Measurements from ENCODE around the gene ELAVL1. TPM values are rescaled to one million over a fixed set of nuclear protein-coding genes. Genes with fewer than 3 reads are reported as not detected.
"Not testable (repeated sequence)": the region's sequence is repeated elsewhere in the genome, so short reads cannot be mapped to it uniquely, and the experiment has no call there.

ELAVL1 gene
- polyA plus RNA-seq, 1 donor from 2014 or later: 19.1 TPM

- Histone ChIP-seq H2AFZ (ENCODE audit: low read depth, low read length) (no peak overlapping the region), H3K4me3 (ENCODE audit: low read length) (no peak overlapping the region)
These were observed 19.9 kb upstream of the ELAVL1 start for GRCh38 chr19:8025316-8025715.

GRCh38 chr19:8024256-8024655 is 18.8 kb upstream of the ELAVL1 start:
- not testable (repeated sequence) for H4K20me1 ChIP-seq (ENCODE audit: insufficient read depth); H3K9me3 ChIP-seq (ENCODE audit: low read length); H3K4me2 ChIP-seq (ENCODE audit: low read length); H2AFZ ChIP-seq (ENCODE audit: low read depth, low read length); H3K9ac ChIP-seq (ENCODE audit: low read length); H3K9me2 ChIP-seq (ENCODE audit: insufficient read depth, low read length); H3K79me2 ChIP-seq (replicated peaks; ENCODE audit: insufficient read depth, low read length); H3F3A ChIP-seq (ENCODE audit: insufficient read depth, low read length, poor library complexity, severe bottlenecking); H3K4me3 ChIP-seq (ENCODE audit: low read length); H3K27me3 ChIP-seq (ENCODE audit: insufficient read depth, low read depth, low read length); H3K36me3 ChIP-seq (ENCODE audit: insufficient read depth, low read length); H3K27ac ChIP-seq (ENCODE audit: low read length)

More at GRCh38 chr19:8025316-8025715, 19.9 kb upstream of the ELAVL1 start:
- no peak overlapping the region for H3K9ac ChIP-seq (ENCODE audit: low read length)
- no peak for TF ChIP-seq POLR2AphosphoS5 (IDR thresholded peaks at IDR 0.05)
- TF ChIP-seq EP300 (conservative IDR thresholded peaks at IDR 0.05; ENCODE audit: poor library complexity, severe bottlenecking): no peak
- no peak for TF ChIP-seq TAF1 (IDR thresholded peaks at IDR 0.05; ENCODE audit: low read depth)
- no peak for TF ChIP-seq RAD21 (conservative IDR thresholded peaks at IDR 0.05)
- no peak for TF ChIP-seq REST (IDR thresholded peaks at IDR 0.05; ENCODE audit: borderline replicate concordance)
- no peak for TF ChIP-seq SMC3 (conservative IDR thresholded peaks at IDR 0.05; ENCODE audit: poor library complexity)
- no peak for TF ChIP-seq MXI1 (conservative IDR thresholded peaks at IDR 0.05; ENCODE audit: poor library complexity, severe bottlenecking)
- no peak for TF ChIP-seq CTCF (IDR thresholded peaks at IDR 0.05; ENCODE audit: poor library complexity, severe bottlenecking)
- no peak overlapping the region for H3K27ac ChIP-seq (ENCODE audit: low read length)
- H3K79me2 ChIP-seq (replicated peaks; ENCODE audit: insufficient read depth, low read length): no peaks in the 10 kb centered on the region
- H3F3A ChIP-seq (ENCODE audit: insufficient read depth, low read length, poor library complexity, severe bottlenecking): no peaks in the 10 kb centered on the region
- H3K4me2 ChIP-seq (ENCODE audit: low read length): no peak overlapping the region
- H3K9me3 ChIP-seq (ENCODE audit: low read length): no peaks in the 10 kb centered on the region
- no peaks in the 10 kb centered on the region for H3K27me3 ChIP-seq (ENCODE audit: insufficient read depth, low read depth, low read length)
- no peaks in the 10 kb centered on the region for H3K36me3 ChIP-seq (ENCODE audit: insufficient read depth, low read length)
- no peaks in the 10 kb centered on the region for H3K9me2 ChIP-seq (ENCODE audit: insufficient read depth, low read length)
- H4K20me1 ChIP-seq (ENCODE audit: insufficient read depth): no peaks in the 10 kb centered on the region

GRCh38 chr19:8023371-8023770 is 17.9 kb upstream of the ELAVL1 start:
- no peaks in the 10 kb centered on the region for H3F3A ChIP-seq (ENCODE audit: insufficient read depth, low read length, poor library complexity, severe bottlenecking)
- no peaks in the 10 kb centered on the region for H3K36me3 ChIP-seq (ENCODE audit: insufficient read depth, low read length)
- H3K27me3 ChIP-seq (ENCODE audit: insufficient read depth, low read depth, low read length): no peaks in the 10 kb centered on the region
- TF ChIP-seq CTCF (IDR thresholded peaks at IDR 0.05; ENCODE audit: poor library complexity, severe bottlenecking): no peak
- no peak for TF ChIP-seq EZH2 (IDR thresholded peaks at IDR 0.05; ENCODE audit: borderline replicate concordance, insufficient read depth, low read length, poor library complexity, severe bottlenecking)
- no peak for TF ChIP-seq REST (IDR thresholded peaks at IDR 0.05; ENCODE audit: borderline replicate concordance)
- H4K20me1 ChIP-seq (ENCODE audit: insufficient read depth): no peaks in the 10 kb centered on the region
- no peak overlapping the region for H3K4me3 ChIP-seq (ENCODE audit: low read length)
- H2AFZ ChIP-seq (ENCODE audit: low read depth, low read length): no peak overlapping the region
- no peak overlapping the region for H3K27ac ChIP-seq (ENCODE audit: low read length)
- H3K9ac ChIP-seq (ENCODE audit: low read length): no peak overlapping the region
- H3K4me2 ChIP-seq (ENCODE audit: low read length): no peak overlapping the region
- no peaks in the 10 kb centered on the region for H3K9me2 ChIP-seq (ENCODE audit: insufficient read depth, low read length)
- H3K79me2 ChIP-seq (replicated peaks; ENCODE audit: insufficient read depth, low read length): no peaks in the 10 kb centered on the region
- no peaks in the 10 kb centered on the region for H3K9me3 ChIP-seq (ENCODE audit: low read length)

Data from neural cell (in vitro differentiated cells).